22Rv1 (cell line): ENCODE data around the gene KIFC3.

Source experiments
- CTCF ChIP-seq: fragments of 450-650 bp; IDR thresholded peaks from 2 replicates; pipeline ENCODE4 v1.5.1; 2017; ENCODE audit warnings: mild to moderate bottlenecking
- ZFX ChIP-seq: fragments of 450-650 bp; IDR thresholded peaks from 2 replicates; pipeline ENCODE4 v1.6.1; 2017; ENCODE audit warnings: antibody characterized with exemption, borderline replicate concordance

GRCh38 chr16:57761301-57761700 is 41.0 kb downstream of the KIFC3 start:
- TF ChIP-seq CTCF, result no peak
- TF ChIP-seq ZFX, result no peak
